Adipocyte (in vitro differentiated cells): Measurements from ENCODE around the gene SNRPB.
A peak's percentile ranks its signal among the peaks of the same experiment; 100 is the strongest.
"Not testable (repeated sequence)": the region's sequence is repeated elsewhere in the genome, so short reads cannot be mapped to it uniquely, and the experiment has no call there.

ENCODE experiments used
- DNase-seq: peaks from one replicate; pipeline ENCODE4 v3.0.0-alpha.2; 2015; ENCODE audit warnings: low read depth
- H3K27me3 ChIP-seq: replicated peaks from 2 replicates; pipeline ENCODE4 v1.7.0; 2013; ENCODE audit warnings: mild to moderate bottlenecking, low read length, moderate library complexity; ENCODE audit not compliant: control insufficient read depth, insufficient read depth
- H3K36me3 ChIP-seq: 2 replicates; pipeline ENCODE4 v1.7.0; 2013; ENCODE audit warnings: low read length, mild to moderate bottlenecking, moderate library complexity; ENCODE audit not compliant: control insufficient read depth, insufficient read depth, severe bottlenecking
- H3K4me1 ChIP-seq: 2 replicates; pipeline ENCODE4 v1.7.0; 2013; ENCODE audit warnings: mild to moderate bottlenecking, low read length, moderate library complexity; ENCODE audit not compliant: control insufficient read depth, insufficient read depth
- H3K4me3 ChIP-seq: 2 replicates; pipeline ENCODE4 v1.7.0; 2013; ENCODE audit warnings: mild to moderate bottlenecking, low read length, moderate library complexity
- H3K9ac ChIP-seq: 2 replicates; pipeline ENCODE4 v1.7.0; 2013; ENCODE audit warnings: mild to moderate bottlenecking, low read length, moderate library complexity
- H3K9me3 ChIP-seq: 2 replicates; pipeline ENCODE4 v1.7.0; 2013; ENCODE audit warnings: mild to moderate bottlenecking, low read length, moderate library complexity; ENCODE audit not compliant: control insufficient read depth

SNRPB gene

DNA sequence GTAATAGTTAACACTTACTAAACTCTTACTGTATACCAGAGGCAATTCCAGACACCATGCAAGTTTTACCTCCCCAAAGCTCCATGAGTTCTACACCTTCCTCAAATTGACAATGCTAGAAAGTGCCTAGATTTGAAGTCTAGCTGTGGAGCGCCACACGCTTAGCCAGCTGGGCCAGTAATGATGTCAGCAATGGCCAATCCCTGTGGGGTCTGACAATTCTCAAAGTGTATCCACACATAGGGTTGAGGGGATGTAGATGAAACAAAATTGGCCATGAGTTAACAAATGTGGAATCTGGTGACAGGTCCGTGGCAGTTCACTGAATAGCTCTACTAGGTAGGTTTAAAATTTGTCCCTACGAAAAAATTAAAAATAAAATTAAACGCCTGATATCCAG is 36.9 kb upstream of the SNRPB start:
- H3K27me3 ChIP-seq: no peaks in the 10 kb centered on the region
- DNase-seq: no peak
- H3K36me3 ChIP-seq: no peaks in the 10 kb centered on the region
- peak overlapping the region; percentile 96 for H3K4me3 ChIP-seq
- peak overlapping the region; percentile 96 for H3K9ac ChIP-seq
- no peaks in the 10 kb centered on the region for H3K9me3 ChIP-seq
- peaks cover 17% of the 10 kb centered on the region for H3K4me1 ChIP-seq

DNA sequence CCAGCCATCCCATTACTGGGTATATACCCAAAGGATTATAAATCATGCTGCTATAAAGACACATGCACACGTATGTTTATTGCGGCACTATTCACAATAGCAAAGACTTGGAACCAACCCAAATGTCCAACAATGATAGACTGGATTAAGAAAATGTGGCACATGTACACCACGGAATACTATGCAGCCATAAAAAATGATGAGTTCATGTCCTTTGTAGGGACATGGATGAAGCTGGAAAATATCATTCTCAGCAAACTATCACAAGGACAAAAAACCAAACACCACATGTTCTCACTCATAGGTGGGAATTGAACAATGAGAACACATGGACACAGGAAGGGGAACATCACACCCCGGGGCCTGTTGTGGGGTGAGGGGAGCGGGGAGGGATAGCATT is 35.8 kb upstream of the SNRPB start:
- not testable (repeated sequence) for H3K27me3 ChIP-seq, H3K9ac ChIP-seq

DNA sequence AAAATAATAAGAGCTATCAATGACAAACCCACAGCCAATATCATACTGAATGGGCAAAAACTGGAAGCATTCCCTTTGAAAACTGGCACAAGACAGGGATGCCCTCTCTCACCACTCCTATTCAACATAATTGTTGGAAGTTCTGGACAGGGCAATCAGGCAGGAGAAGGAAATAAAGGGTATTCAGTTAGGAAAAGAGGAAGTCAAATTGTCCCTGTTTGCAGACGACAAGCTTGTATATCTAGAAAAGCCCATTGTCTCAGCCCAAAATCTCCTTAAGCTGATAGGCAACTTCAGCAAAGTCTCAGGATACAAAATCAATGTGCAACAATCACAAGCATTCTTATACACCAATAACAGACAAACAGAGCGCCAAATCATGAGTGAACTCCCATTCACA is 34.2 kb upstream of the SNRPB start:
- H3K36me3 ChIP-seq, H3K9ac ChIP-seq, DNase-seq, H3K27me3 ChIP-seq, H3K9me3 ChIP-seq, H3K4me3 ChIP-seq: not testable (repeated sequence)
- peaks cover 16% of the 10 kb centered on the region for H3K4me1 ChIP-seq

More for the DNA sequence above, 35.8 kb upstream of the SNRPB start:
- not testable (repeated sequence) for H3K36me3 ChIP-seq, DNase-seq, H3K4me3 ChIP-seq, H3K9me3 ChIP-seq
- H3K4me1 ChIP-seq: peaks cover 17% of the 10 kb centered on the region

DNA sequence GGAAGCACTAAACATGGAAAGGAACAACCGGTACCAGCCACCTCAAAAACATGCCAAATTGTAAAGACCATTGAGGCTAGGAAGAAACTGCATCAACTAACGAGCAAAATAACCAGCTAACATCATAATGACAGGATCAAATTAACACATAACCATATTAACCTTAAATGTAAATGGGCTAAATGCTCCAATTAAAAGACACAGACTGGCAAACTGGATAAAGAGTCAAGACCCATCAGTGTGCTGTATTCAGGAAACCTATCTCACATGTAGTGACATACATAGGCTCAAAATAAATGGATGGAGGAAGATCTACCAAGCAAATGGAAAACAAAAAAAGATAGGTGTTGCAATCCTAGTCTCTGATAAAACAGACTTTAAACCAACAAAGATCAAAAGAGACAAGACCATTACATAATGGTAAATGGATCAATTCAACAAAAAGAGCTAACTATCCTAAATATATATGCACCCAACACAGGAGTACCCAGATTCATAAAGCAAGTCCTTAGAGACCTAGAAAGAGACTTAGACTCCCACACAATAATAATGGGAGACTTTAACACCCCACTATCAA is 32.3 kb upstream of the SNRPB start:
- H3K27me3 ChIP-seq, H3K9me3 ChIP-seq, DNase-seq, H3K4me3 ChIP-seq, H3K9ac ChIP-seq, H3K4me1 ChIP-seq: not testable (repeated sequence)
- H3K36me3 ChIP-seq: peaks cover 25% of the 10 kb centered on the region

DNA sequence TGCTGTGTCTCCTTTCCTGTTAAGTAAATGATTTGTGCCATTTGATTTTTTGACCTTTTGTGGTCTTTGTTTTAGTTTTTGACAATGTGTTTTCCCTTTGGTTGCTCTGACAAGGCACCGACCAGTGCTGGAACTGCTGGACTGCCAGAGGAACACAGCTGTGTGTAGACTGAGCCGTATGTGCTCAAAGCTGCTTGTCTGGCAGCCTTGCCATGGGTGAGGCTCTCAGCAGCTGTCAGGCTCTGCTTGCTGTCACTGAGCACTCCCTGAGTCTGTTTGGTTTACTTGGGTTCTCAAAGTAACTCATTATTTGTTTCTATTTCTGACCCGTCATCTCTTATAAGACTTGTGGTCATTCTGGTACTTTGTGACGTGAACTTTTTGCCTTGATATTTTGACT is 15.1 kb upstream of the SNRPB start:
- peaks cover 98% of the 10 kb centered on the region for H3K36me3 ChIP-seq
- H3K4me3 ChIP-seq: no peak overlapping the region
- no peaks in the 10 kb centered on the region for H3K4me1 ChIP-seq
- no peaks in the 10 kb centered on the region for H3K27me3 ChIP-seq
- no peak for DNase-seq
- no peak overlapping the region for H3K9ac ChIP-seq
- no peaks in the 10 kb centered on the region for H3K9me3 ChIP-seq

DNA sequence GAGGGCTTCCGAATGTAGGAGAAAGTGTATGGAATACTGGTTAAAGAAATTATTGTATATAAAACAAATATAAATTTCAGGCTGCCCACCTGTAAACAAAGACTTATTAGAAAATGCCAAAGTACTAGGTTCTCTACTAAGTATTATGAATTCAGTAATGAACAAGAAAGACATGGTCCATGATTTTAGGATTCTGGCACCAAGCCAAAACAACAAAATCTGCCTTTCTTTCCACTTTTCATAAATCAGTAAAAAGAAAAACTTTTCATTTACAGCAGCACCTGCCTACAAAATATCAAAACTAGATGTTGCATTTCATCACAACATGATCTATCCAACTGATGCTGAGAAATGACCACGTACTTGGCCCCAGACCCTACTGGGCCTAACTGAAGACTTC is 14.5 kb upstream of the SNRPB start:
- DNase-seq: no peak
- Histone ChIP-seq H3K9ac (no peak overlapping the region), H3K9me3 (no peaks in the 10 kb centered on the region), H3K4me1 (no peaks in the 10 kb centered on the region), H3K27me3 (no peaks in the 10 kb centered on the region), H3K4me3 (no peak overlapping the region), H3K36me3 (peaks cover 98% of the 10 kb centered on the region)

DNA sequence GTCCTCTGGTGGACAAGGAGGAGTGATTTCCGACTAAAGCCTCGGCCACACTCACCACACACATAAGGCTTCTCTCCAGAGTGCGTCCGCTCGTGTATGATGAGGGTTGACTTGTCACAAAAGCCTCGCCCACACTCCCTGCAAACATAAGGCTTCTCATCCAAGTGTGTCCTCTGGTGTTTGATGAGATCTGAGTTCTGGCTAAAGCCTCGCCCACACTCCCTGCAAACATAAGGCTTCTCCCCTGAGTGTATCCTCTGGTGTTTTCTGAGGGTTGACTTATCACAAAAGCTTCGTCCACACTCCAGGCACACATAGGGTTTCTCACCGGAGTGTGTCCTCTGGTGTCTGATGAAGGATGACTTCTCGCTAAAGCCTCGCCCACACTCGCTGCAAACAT is 12.9 kb upstream of the SNRPB start:
- peaks cover 83% of the 10 kb centered on the region for H3K36me3 ChIP-seq
- H3K4me1 ChIP-seq: no peaks in the 10 kb centered on the region
- no peaks in the 10 kb centered on the region for H3K27me3 ChIP-seq
- no peak overlapping the region for H3K4me3 ChIP-seq
- H3K9me3 ChIP-seq: no peaks in the 10 kb centered on the region
- no peak overlapping the region for H3K9ac ChIP-seq
- no peak for DNase-seq

DNA sequence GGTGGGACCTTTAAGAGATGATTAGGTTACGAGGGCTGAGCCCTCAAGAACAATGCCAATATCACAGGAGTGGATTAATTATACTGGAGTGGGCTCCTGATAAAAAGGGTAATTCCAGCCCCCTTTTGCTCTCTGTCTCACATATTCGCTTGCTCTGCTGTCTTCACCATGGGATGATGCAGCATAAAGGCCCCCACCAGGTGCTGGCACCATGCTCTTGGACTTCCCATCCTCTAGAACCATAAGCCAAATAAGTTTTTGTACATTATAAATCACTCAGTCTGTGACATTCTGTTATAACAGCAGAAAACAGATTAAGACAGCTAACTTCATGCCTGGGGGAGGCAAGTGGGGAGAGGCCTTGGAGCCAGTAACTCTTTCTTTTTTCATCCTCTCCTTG is 9.8 kb upstream of the SNRPB start:
- DNase-seq: no peak
- Histone ChIP-seq H3K27me3 (no peaks in the 10 kb centered on the region), H3K9ac (no peak overlapping the region), H3K4me1 (no peaks in the 10 kb centered on the region), H3K36me3 (peaks cover 52% of the 10 kb centered on the region), H3K4me3 (no peak overlapping the region), H3K9me3 (no peaks in the 10 kb centered on the region)

DNA sequence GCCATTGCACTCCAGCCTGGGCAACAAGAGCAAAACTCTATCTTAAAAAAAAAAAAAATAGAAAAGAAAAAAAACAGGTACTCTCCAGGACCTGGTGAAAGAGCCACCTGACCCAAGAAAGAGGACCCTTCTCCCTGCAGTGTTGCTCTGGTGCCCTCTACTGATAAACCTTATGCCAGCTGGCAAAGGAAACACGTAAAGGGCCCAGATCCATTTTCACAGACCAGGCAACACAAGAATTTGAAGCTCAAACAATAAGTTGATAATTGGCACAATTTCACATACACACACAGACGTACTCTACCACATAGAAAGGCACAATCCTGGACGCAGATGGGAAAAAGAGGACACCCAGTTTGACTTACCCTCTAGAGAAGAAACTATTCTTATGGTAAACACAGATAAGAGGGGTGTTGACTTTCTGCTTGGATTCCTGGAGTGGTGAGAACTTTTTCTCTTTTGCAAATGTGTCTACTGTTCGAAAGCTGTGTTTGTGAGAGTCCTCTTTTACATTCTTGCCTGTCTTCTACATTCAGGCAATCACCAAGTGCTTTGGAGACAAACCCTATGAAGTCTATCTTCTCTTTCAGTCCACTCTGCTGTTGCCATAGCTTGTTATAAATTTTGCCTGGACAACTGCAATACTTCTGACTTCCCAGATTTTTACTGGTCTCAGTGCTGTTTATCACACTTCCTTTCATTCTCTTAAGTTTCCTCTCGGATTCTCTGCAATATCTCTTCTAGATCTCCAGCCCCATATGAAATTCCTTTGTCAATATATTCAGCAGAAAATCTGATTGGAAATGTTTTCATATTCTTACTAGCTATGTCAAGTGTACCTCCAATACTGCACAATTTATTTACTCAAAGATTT is 6.4 kb upstream of the SNRPB start:
- peaks cover 20% of the 10 kb centered on the region for H3K36me3 ChIP-seq
- H3K4me3 ChIP-seq: no peak overlapping the region
- no peak overlapping the region for H3K9ac ChIP-seq
- H3K27me3 ChIP-seq: no peaks in the 10 kb centered on the region
- no peak for DNase-seq
- no peaks in the 10 kb centered on the region for H3K9me3 ChIP-seq
- no peaks in the 10 kb centered on the region for H3K4me1 ChIP-seq

DNA sequence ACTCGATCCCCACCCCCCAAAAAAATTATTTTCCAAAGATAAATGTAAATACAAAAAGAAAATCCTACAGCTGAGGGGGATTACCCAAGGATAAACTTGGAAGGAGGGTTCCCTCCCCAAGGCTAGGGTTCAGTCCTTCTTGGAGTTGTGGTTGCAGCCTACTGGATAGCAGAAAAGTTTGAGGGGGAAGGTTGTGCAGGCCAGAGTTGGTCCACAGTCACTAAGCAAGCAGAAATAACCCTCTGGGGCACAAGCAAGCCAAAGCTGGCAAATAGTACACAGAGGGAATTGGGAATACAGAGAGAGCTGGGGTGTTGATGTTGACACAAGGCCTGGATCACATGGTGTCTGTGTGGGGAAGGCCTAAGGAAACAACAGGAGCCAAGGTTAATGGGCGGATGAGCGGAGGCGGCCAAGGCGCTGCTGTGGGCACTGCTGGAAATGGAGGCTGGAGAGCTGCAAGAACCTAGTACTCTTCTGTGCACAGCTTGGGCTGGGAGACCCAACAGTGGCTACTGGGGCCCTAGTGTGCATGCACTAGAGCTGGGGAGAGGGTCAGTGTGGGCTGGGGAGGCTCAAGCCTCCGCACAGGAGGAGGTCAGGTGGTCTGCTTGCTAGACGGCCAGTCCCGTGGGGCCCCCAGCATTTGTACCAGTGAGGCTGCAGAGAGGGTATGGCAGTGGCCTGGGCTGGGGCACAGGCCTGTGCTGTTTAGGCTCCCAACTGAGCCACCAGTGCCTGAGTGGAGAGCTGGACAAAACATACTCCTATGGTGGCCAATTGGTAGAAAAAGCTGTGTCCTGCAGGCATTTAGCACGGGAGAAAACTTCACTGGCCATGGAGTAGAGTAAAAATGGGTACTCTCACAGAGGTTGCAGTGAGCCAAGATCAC is 5.5 kb upstream of the SNRPB start:
- Histone ChIP-seq H3K36me3 (peaks cover 11% of the 10 kb centered on the region), H3K9ac (no peak overlapping the region), H3K4me1 (peaks cover 2% of the 10 kb centered on the region), H3K9me3 (no peaks in the 10 kb centered on the region), H3K27me3 (no peaks in the 10 kb centered on the region), H3K4me3 (no peak overlapping the region)
- no peak for DNase-seq

DNA sequence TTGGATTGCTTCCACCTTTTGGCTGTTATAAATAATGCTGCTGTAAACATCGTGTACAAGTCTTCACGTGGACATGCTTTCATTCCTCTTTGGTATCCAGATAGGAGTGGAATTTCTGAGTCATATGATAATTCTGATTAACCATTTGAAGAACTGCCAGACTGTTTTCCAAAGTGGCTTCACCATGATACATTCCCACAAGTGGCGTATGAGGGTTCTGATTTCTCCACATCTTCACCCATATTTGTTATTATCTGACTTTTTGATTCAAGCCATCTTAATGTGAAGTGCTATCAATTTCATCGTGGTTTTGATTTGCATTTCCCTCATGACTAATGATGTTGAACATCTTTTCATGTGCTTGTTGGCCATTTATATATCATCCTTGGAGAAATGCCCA is 2.9 kb upstream of the SNRPB start:
- Histone ChIP-seq H3K9me3 (no peaks in the 10 kb centered on the region), H3K27me3 (no peaks in the 10 kb centered on the region), H3K4me3 (no peak overlapping the region), H3K9ac (no peak overlapping the region), H3K4me1 (peaks cover 13% of the 10 kb centered on the region), H3K36me3 (no peaks in the 10 kb centered on the region)
- peak; percentile 28 for DNase-seq
